OCI-LY7 (cell line): ENCODE measurements around the gene AGRN.

Source experiments
- EZH2phosphoT487 ChIP-seq: fragments of 200-600 bp; sonication (generic); IDR thresholded peaks from 2 replicates; pipeline ENCODE4 v1.6.1; 2018; ENCODE audit warnings: low read depth, borderline replicate concordance, mild to moderate bottlenecking, mixed run types, antibody characterized with exemption, low read length, moderate library complexity, mixed read lengths
- TF ChIP-seq, protein P1 (sequence below): fragments of 200-600 bp; sonication (generic); conservative IDR thresholded peaks from 2 replicates; pipeline ENCODE4 v1.5.1; 2014; ENCODE audit warnings: mild to moderate bottlenecking, antibody characterized with exemption, low read length, moderate library complexity, mixed read lengths

DNA sequence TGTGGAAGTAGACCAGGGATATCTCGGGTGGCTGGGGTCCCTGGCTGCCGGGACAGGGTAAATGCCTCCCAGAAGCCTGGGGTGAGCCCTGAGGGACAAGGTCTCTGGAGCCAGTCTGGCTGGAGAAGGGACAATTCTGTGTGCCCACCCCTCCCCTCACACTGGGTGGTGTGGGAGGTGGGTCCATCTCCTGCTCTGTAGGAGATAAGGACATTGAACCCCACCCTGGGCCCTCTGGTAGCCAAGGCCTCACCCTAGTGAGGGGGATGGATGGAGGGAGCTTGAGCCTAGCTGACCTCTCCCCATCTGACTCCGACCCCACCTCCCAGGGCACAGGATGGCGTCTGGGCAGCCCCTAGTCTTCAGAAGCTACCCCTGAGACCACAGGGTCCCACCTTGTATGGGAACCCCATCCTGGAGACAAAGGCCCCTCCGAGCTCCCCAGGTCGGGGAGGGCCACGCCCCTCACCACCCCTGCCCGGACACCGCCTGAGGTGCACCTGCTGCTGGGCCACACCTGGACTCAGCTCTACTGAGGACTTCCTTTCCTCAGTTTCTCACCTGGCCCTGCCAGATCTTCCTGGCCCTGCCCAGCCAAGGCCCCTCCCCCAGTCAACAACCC, 4.3 kb downstream of the AGRN start:
- TF ChIP-seq, protein P1, sequence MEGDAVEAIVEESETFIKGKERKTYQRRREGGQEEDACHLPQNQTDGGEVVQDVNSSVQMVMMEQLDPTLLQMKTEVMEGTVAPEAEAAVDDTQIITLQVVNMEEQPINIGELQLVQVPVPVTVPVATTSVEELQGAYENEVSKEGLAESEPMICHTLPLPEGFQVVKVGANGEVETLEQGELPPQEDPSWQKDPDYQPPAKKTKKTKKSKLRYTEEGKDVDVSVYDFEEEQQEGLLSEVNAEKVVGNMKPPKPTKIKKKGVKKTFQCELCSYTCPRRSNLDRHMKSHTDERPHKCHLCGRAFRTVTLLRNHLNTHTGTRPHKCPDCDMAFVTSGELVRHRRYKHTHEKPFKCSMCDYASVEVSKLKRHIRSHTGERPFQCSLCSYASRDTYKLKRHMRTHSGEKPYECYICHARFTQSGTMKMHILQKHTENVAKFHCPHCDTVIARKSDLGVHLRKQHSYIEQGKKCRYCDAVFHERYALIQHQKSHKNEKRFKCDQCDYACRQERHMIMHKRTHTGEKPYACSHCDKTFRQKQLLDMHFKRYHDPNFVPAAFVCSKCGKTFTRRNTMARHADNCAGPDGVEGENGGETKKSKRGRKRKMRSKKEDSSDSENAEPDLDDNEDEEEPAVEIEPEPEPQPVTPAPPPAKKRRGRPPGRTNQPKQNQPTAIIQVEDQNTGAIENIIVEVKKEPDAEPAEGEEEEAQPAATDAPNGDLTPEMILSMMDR, result no peak
- no peak for TF ChIP-seq EZH2phosphoT487
